ENCODE results near the gene ITK. TPM values are rescaled to one million over a fixed set of nuclear protein-coding genes. Genes with fewer than 3 reads are reported as not detected.
"Not testable (repeated sequence)": the region's sequence is repeated elsewhere in the genome, so short reads cannot be mapped to it uniquely, and the experiment has no call there.

ITK gene
- total RNA-seq, 3 donors from 2014 or later = 3.3 to 4.4 (median 3.4) TPM

DNA sequence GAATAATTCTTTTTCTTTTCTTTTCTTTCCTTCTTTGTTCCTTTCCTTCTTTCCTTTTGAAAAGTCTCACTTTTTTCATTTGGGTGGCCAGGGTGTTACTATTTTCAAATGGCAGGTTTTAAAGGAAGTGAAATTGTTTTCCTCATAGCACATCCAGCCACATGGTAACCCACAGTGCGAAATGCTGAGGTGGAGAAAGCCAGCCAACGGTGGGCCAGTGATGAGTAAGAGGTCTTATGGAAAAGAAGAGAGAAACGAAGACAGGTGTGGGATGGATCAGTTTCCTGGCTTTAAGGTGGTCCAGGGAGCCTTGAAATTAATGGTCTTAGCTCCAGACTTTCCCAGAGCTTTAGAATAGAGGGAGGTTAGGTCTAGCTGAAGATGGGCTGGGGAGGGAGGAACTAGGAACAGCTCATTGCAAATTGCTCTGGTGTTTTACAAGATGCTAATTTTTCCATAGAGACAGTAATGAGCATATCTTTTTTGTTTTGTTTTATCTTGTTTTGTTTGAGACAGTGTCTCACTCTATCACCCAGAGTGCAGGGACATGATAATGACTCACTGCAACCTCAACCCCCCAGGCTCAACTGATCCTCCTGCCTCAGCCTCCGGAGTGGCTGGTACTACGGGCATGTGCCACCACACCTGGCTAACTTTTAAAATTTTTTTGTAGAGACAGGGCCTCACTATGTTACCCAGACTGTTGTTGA lies 17.8 kb downstream of the ITK start:
- Histone ChIP-seq H3K27ac (no peak overlapping the region), H3K4me3 (no peak overlapping the region), H3K9me3 (no peaks in the 10 kb centered on the region), H3K27me3 (no peaks in the 10 kb centered on the region), H3K4me1 (no peaks in the 10 kb centered on the region), H3K36me3 (no peaks in the 10 kb centered on the region)
- intact Hi-C loops (cut with DNase I; ENCODE audit: low total_unique reads) = no loop called here
- no peak for DNase-seq (ENCODE audit: low spot score in 2 of 2)
- TF ChIP-seq POLR2AphosphoS5 (IDR thresholded peaks at IDR 0.05) = no peak
- no peak for TF ChIP-seq CTCF (IDR thresholded peaks at IDR 0.05)
- no peak for TF ChIP-seq POLR2A (IDR thresholded peaks at IDR 0.05)

- TF ChIP-seq POLR2AphosphoS5 (IDR thresholded peaks at IDR 0.05) (no peak), POLR2A (IDR thresholded peaks at IDR 0.05) (no peak), CTCF (IDR thresholded peaks at IDR 0.05) (no peak)
- H3K27me3 ChIP-seq = no peaks in the 10 kb centered on the region
- no peaks in the 10 kb centered on the region for H3K9me3 ChIP-seq
- no peak overlapping the region for H3K27ac ChIP-seq
- H3K4me3 ChIP-seq = no peak overlapping the region
- no peaks in the 10 kb centered on the region for H3K4me1 ChIP-seq
- no peak for DNase-seq (ENCODE audit: low spot score in 2 of 2)
- no peaks in the 10 kb centered on the region for H3K36me3 ChIP-seq
- intact Hi-C loops (cut with DNase I; ENCODE audit: low total_unique reads) = no loop called here
Observed at GRCh38 chr5:157201857-157202256, 21.2 kb downstream of the ITK start.

GRCh38 chr5:157203417-157203816 lies 22.8 kb downstream of the ITK start:
- no peaks in the 10 kb centered on the region for H3K4me1 ChIP-seq
- no peak for TF ChIP-seq CTCF (IDR thresholded peaks at IDR 0.05)
- TF ChIP-seq POLR2A (IDR thresholded peaks at IDR 0.05) = no peak
- no peak for TF ChIP-seq POLR2AphosphoS5 (IDR thresholded peaks at IDR 0.05)
- intact Hi-C loops (cut with DNase I; ENCODE audit: low total_unique reads) = no loop called here

GRCh38 chr5:157204765-157205164 lies 24.1 kb downstream of the ITK start:
- no peak for DNase-seq (ENCODE audit: low spot score in 2 of 2)
- no peak overlapping the region for H3K4me3 ChIP-seq
- H3K9me3 ChIP-seq = no peaks in the 10 kb centered on the region
- intact Hi-C loops (cut with DNase I; ENCODE audit: low total_unique reads) = no loop called here
- H3K36me3 ChIP-seq = no peaks in the 10 kb centered on the region
- no peaks in the 10 kb centered on the region for H3K27me3 ChIP-seq
- H3K4me1 ChIP-seq = no peaks in the 10 kb centered on the region
- TF ChIP-seq CTCF (IDR thresholded peaks at IDR 0.05) (no peak), POLR2A (IDR thresholded peaks at IDR 0.05) (no peak), POLR2AphosphoS5 (IDR thresholded peaks at IDR 0.05) (no peak)
- H3K27ac ChIP-seq = no peak overlapping the region

More at GRCh38 chr5:157203417-157203816, 22.8 kb downstream of the ITK start:
- no peak for DNase-seq (ENCODE audit: low spot score in 2 of 2)
- no peak overlapping the region for H3K27ac ChIP-seq
- H3K9me3 ChIP-seq = no peaks in the 10 kb centered on the region
- H3K4me3 ChIP-seq = no peak overlapping the region
- no peaks in the 10 kb centered on the region for H3K27me3 ChIP-seq
- no peaks in the 10 kb centered on the region for H3K36me3 ChIP-seq

GRCh38 chr5:157205708-157206107 lies 25.1 kb downstream of the ITK start:
- intact Hi-C loops (cut with DNase I; ENCODE audit: low total_unique reads) = no loop called here
- no peak overlapping the region for H3K4me3 ChIP-seq
- H3K36me3 ChIP-seq = no peaks in the 10 kb centered on the region
- no peak for DNase-seq (ENCODE audit: low spot score in 2 of 2)
- H3K9me3 ChIP-seq = no peaks in the 10 kb centered on the region
- no peak overlapping the region for H3K27ac ChIP-seq
- TF ChIP-seq CTCF (IDR thresholded peaks at IDR 0.05) (no peak), POLR2A (IDR thresholded peaks at IDR 0.05) (no peak)
- no peaks in the 10 kb centered on the region for H3K4me1 ChIP-seq
- no peaks in the 10 kb centered on the region for H3K27me3 ChIP-seq

DNA sequence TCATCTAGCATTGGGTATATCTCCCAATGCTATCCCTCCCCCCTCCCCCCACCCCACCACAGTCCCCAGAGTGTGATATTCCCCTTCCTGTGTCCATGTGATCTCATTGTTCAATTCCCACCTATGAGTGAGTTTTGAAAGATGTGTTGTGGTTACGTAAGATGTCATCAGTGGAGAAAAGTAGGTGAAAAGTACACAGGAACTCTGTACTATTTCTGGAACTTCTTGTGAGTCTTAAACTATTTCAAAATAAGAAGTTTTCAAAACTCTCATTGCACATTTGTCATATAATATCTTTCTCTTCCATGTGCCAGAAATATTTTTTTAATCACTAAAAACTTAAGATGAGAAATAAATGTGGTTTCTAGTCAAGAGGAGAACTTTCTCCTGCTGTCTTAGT lies 30.0 kb downstream of the ITK start:
- intact Hi-C loops (cut with DNase I; ENCODE audit: low total_unique reads); H3K36me3 ChIP-seq; H3K4me3 ChIP-seq; H3K4me1 ChIP-seq; H3K9me3 ChIP-seq; H3K27ac ChIP-seq; DNase-seq (ENCODE audit: low spot score in 2 of 2); H3K27me3 ChIP-seq: not testable (repeated sequence)

Data from breast epithelium (tissue), 4 donors.